Activated CD8-positive, alpha-beta T cell treated with anti-CD3 and anti-CD28 coated beads for 36 hours (primary cell): ENCODE measurements around the gene C1orf56. TPM values are rescaled to one million over a fixed set of nuclear protein-coding genes. Genes with fewer than 3 reads are reported as not detected.

Experiments
- ATAC-seq: fragments of 200-7000 bp; cut with Tn5 transposase; one replicate; pipeline ENCODE4 v1.10.0; 2021; ENCODE audit warnings: mild to moderate bottlenecking, moderate library complexity
- CTCF ChIA-PET: fragments of 350-600 bp; sonication (Branson Sonifier 250); formaldehyde crosslinking; loops from one replicate; lab custom pipeline; 2021; ENCODE audit warnings: antibody characterized with exemption; lab: Charles Lee
- POLR2A ChIA-PET: fragments of 350-600 bp; sonication (Branson Sonifier 250); formaldehyde crosslinking; loops from one replicate; lab custom pipeline; 2021; ENCODE audit warnings: antibody characterized with exemption; lab: Charles Lee
- DNase-seq: peaks from one replicate; pipeline ENCODE4 v3.0.0-alpha.2; 2020
- H3K27ac Mint-ChIP-seq: one replicate; pipeline ENCODE4 v1.8.0; 2021; ENCODE audit warnings: mild to moderate bottlenecking, mixed read lengths
- H3K27me3 Mint-ChIP-seq: one replicate; pipeline ENCODE4 v1.8.0; 2021; ENCODE audit warnings: mixed read lengths
- H3K36me3 Mint-ChIP-seq: one replicate; pipeline ENCODE4 v1.8.0; 2021; ENCODE audit warnings: low read depth, mixed read lengths
- H3K4me1 Mint-ChIP-seq: one replicate; pipeline ENCODE4 v1.8.0; 2021; ENCODE audit warnings: low read depth, mixed read lengths
- H3K4me3 Mint-ChIP-seq: one replicate; pipeline ENCODE4 v1.8.0; 2021; ENCODE audit warnings: mild to moderate bottlenecking, moderate library complexity, mixed read lengths
- H3K9me3 Mint-ChIP-seq: one replicate; pipeline ENCODE4 v1.8.0; 2021; ENCODE audit warnings: mixed read lengths
- CTCF ChIP-seq: fragments of 200-600 bp; IDR thresholded peaks from one replicate; pipeline ENCODE4 v1.8.0; 2022; ENCODE audit warnings: antibody characterized with exemption, mild to moderate bottlenecking
- intact Hi-C: fragments of 100-400 bp; cut with micrococcal nuclease; formaldehyde crosslinking; loops from one replicate; pipeline ENCODE4 v1.10.0; 2022
- total RNA-seq, 2 experiments: library from RNA; stranded (reverse); gene quantifications; one replicate each; pipeline ENCODE4 v1.2.3, GENCODE V29; 2021

The C1orf56 gene
- total RNA-seq, 2 experiments from 2014 or later, result 1.4 to 1.9 TPM

GRCh38 chr1:151056149-151056548, 8.6 kb downstream of the C1orf56 start:
- Mint-ChIP-seq H3K27me3 (no peaks in the 10 kb centered on the region), H3K4me3 (peak overlapping the region; percentile 96), H3K27ac (peak overlapping the region; percentile 95), H3K36me3 (peaks cover 73% of the 10 kb centered on the region), H3K9me3 (no peaks in the 10 kb centered on the region), H3K4me1 (peaks cover 56% of the 10 kb centered on the region)
- DNase-seq, result no peak
- ChIA-PET CTCF (interaction anchor here (0.9 to 6.5 kb wide), 3 partner anchors 15 to 76 kb away, joined by 3 to 40 read pairs (median 4); partner anchors contain the start of gene GABPB2), POLR2A (interaction anchor here (1.8 to 5.5 kb wide), 2 partner anchors 15 to 41 kb away, joined by 4 to 40 read pairs; partner anchors contain the start of gene GABPB2)
- ATAC-seq, result peak; percentile 10
- no peak for TF ChIP-seq CTCF
- intact Hi-C loops, result loop anchor here (5.0 kb wide), 1 partner anchor 34 kb away; no protein-coding TSS in a partner anchor

- CTCF ChIA-PET, result interaction anchor here (0.6 to 6.5 kb wide), 10 partner anchors 8 to 90 kb away, joined by 3 to 40 read pairs (median 7); partner anchors contain the start of genes C1orf56 and GABPB2
Observed at GRCh38 chr1:151058692-151059091, 11.1 kb downstream of the C1orf56 start.

GRCh38 chr1:151059109-151060006, 11.8 kb downstream of the C1orf56 start, which contains the start of gene CDC42SE1:
Gene CDC42SE1, minus strand, starts transcription at chr1:151059622. Its CDS starts 3,892 bp downstream, at chr1:151055730.
- TF ChIP-seq CTCF, result peak; percentile 86
- peak; percentile 80 for ATAC-seq
- Mint-ChIP-seq H3K4me3 (peak within 1 kb of the TSS; percentile 96), H3K27me3 (no peaks in the 10 kb centered on the region), H3K36me3 (peaks cover 45% of the 10 kb centered on the region), H3K4me1 (peaks cover 56% of the 10 kb centered on the region), H3K27ac (peak within 1 kb of the TSS; percentile 95), H3K9me3 (no peaks in the 10 kb centered on the region)
- peak; percentile 92 for DNase-seq
- intact Hi-C loops, result loop anchor here (5.0 kb wide), 1 partner anchor 37 kb away; no protein-coding TSS in a partner anchor
- POLR2A ChIA-PET, result interaction anchor here (0.7 to 5.5 kb wide), 11 partner anchors 9 to 100 kb away, joined by 3 to 40 read pairs (median 5); partner anchors contain the start of genes C1orf56, GABPB2 and TNFAIP8L2
- CTCF ChIA-PET, result interaction anchor here (0.6 to 6.5 kb wide), 11 partner anchors 8 to 98 kb away, joined by 3 to 40 read pairs (median 9); partner anchors contain the start of genes C1orf56, GABPB2 and TNFAIP8L2

More at GRCh38 chr1:151058692-151059091, 11.1 kb downstream of the C1orf56 start:
- H3K36me3 Mint-ChIP-seq, result peaks cover 51% of the 10 kb centered on the region
- peaks cover 59% of the 10 kb centered on the region for H3K4me1 Mint-ChIP-seq
- peak overlapping the region; percentile 95 for H3K27ac Mint-ChIP-seq
- H3K4me3 Mint-ChIP-seq, result peak overlapping the region; percentile 96
- intact Hi-C loops, result loop anchor here (5.0 kb wide), 1 partner anchor 36 kb away; no protein-coding TSS in a partner anchor
- POLR2A ChIA-PET, result interaction anchor here (0.8 to 5.5 kb wide), 9 partner anchors 9 to 98 kb away, joined by 3 to 40 read pairs (median 6); partner anchors contain the start of genes C1orf56, GABPB2 and TNFAIP8L2
- DNase-seq (peak; percentile 39), ATAC-seq (no peak)
- no peak for TF ChIP-seq CTCF
- no peaks in the 10 kb centered on the region for H3K9me3 Mint-ChIP-seq
- no peaks in the 10 kb centered on the region for H3K27me3 Mint-ChIP-seq

GRCh38 chr1:151060007-151060656, 12.6 kb downstream of the C1orf56 start, which contains the start of gene MLLT11:
Gene MLLT11, plus strand, starts transcription at chr1:151060397. Its CDS starts 6,828 bp downstream, at chr1:151067225.
- Mint-ChIP-seq H3K27ac (peak within 1 kb of the TSS; percentile 95), H3K27me3 (no peaks in the 10 kb centered on the region), H3K4me3 (peak within 1 kb of the TSS; percentile 96), H3K4me1 (peaks cover 48% of the 10 kb centered on the region), H3K36me3 (peaks cover 37% of the 10 kb centered on the region), H3K9me3 (no peaks in the 10 kb centered on the region)
- ChIA-PET POLR2A (interaction anchor here (0.7 to 5.5 kb wide), 9 partner anchors 8 to 1215 kb away, joined by 3 to 40 read pairs (median 6); partner anchors contain the start of genes C1orf56 and GABPB2), CTCF (interaction anchor here (0.6 to 6.5 kb wide), 10 partner anchors 8 to 97 kb away, joined by 3 to 40 read pairs (median 8); partner anchors contain the start of genes C1orf56, GABPB2 and TNFAIP8L2)
- DNase-seq, result peak; percentile 67
- no peak for TF ChIP-seq CTCF
- no peak for ATAC-seq
- intact Hi-C loops, result no loop called here
